ENCODE results near the gene KCNH8.

DNA sequence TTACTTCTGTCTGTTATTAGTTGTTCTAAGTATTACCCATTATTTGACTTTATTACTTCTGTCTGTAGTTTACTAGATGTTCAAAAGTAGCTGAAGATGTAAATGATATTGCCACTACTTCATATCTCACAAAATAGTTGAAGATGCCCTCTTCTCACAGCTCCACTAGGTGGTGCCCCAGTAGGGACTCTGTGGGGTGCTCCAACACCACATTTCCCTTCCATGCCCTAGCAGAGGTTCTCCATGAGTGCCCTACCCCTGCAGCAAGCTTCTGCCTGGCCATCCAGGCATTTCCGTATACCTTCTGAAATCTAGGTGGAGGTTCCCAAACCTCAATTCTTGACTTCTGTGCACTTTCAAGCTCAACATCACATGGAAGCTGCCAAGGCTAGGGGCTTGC, 80.8 kb downstream of the KCNH8 start:
- TF ChIP-seq POLR2AphosphoS5 (IDR thresholded peaks at IDR 0.05; ENCODE audit: low read depth, low read length) = no peak
- TF ChIP-seq TAF1 (IDR thresholded peaks at IDR 0.05; ENCODE audit: low read depth, low read length) = no peak
- no peak for TF ChIP-seq POLR2A (IDR thresholded peaks at IDR 0.05; ENCODE audit: low read depth, low read length)
- TF ChIP-seq POU2F2 (IDR thresholded peaks at IDR 0.05; ENCODE audit: low read depth, low read length) = no peak
- no peak for TF ChIP-seq PAX5 (IDR thresholded peaks at IDR 0.05; ENCODE audit: insufficient read depth, low read length, severe bottlenecking)
